ENCODE measurements around the gene MVK.

MVK gene

GRCh38 chr12:109625131-109625559, 51.6 kb downstream of the MVK start:
- Mint-ChIP-seq H3K4me1 (peaks cover 5% of the 10 kb centered on the region), H3K27me3 (peaks cover 74% of the 10 kb centered on the region), H3K4me3 (no peak overlapping the region), H3K9me3 (no peaks in the 10 kb centered on the region), H3K27ac (ENCODE audit: low read depth) (no peak overlapping the region), H3K36me3 (ENCODE audit: insufficient read depth) (peaks cover 2% of the 10 kb centered on the region)
- no peak for DNase-seq (ENCODE audit: low spot score in 2 of 2)
- ATAC-seq (replicated peaks; ENCODE audit: extremely low read depth, poor library complexity, severe bottlenecking) = no peak

- H3K9me3 Mint-ChIP-seq = no peaks in the 10 kb centered on the region
- no peak overlapping the region for H3K27ac Mint-ChIP-seq (ENCODE audit: low read depth)
- peaks cover 5% of the 10 kb centered on the region for H3K4me1 Mint-ChIP-seq
- ATAC-seq (replicated peaks; ENCODE audit: extremely low read depth, poor library complexity, severe bottlenecking) (no peak), DNase-seq (ENCODE audit: low spot score in 2 of 2) (no peak)
- peaks cover 82% of the 10 kb centered on the region for H3K27me3 Mint-ChIP-seq
- H3K36me3 Mint-ChIP-seq (ENCODE audit: insufficient read depth) = peaks cover 2% of the 10 kb centered on the region
- no peak overlapping the region for H3K4me3 Mint-ChIP-seq
These were observed 52.3 kb downstream of the MVK start for GRCh38 chr12:109625749-109626377.

- peaks cover 80% of the 10 kb centered on the region for H3K27me3 Mint-ChIP-seq
- no peaks in the 10 kb centered on the region for H3K9me3 Mint-ChIP-seq
- ATAC-seq (replicated peaks; ENCODE audit: extremely low read depth, poor library complexity, severe bottlenecking) (no peak), DNase-seq (ENCODE audit: low spot score in 2 of 2) (no peak)
- H3K4me3 Mint-ChIP-seq = no peak overlapping the region
- H3K27ac Mint-ChIP-seq (ENCODE audit: low read depth) = no peak overlapping the region
- peaks cover 2% of the 10 kb centered on the region for H3K36me3 Mint-ChIP-seq (ENCODE audit: insufficient read depth)
- peaks cover 5% of the 10 kb centered on the region for H3K4me1 Mint-ChIP-seq
These were observed 53.0 kb downstream of the MVK start for GRCh38 chr12:109626378-109627115.

- Mint-ChIP-seq H3K4me3 (no peak overlapping the region), H3K27me3 (peaks cover 69% of the 10 kb centered on the region), H3K27ac (ENCODE audit: low read depth) (no peak overlapping the region), H3K9me3 (no peaks in the 10 kb centered on the region), H3K36me3 (ENCODE audit: insufficient read depth) (peaks cover 2% of the 10 kb centered on the region), H3K4me1 (no peaks in the 10 kb centered on the region)
- DNase-seq (ENCODE audit: low spot score in 2 of 2) = no peak
- ATAC-seq (replicated peaks; ENCODE audit: extremely low read depth, poor library complexity, severe bottlenecking) = no peak
These were observed 54.0 kb downstream of the MVK start for GRCh38 chr12:109627633-109628032.

GRCh38 chr12:109630107-109630506, 56.5 kb downstream of the MVK start:
- no peak for DNase-seq (ENCODE audit: low spot score in 2 of 2)
- Mint-ChIP-seq H3K36me3 (ENCODE audit: insufficient read depth) (peaks cover 3% of the 10 kb centered on the region), H3K4me3 (no peak overlapping the region), H3K4me1 (no peaks in the 10 kb centered on the region), H3K27ac (ENCODE audit: low read depth) (no peak overlapping the region), H3K9me3 (no peaks in the 10 kb centered on the region), H3K27me3 (peaks cover 55% of the 10 kb centered on the region)
- no peak for ATAC-seq (replicated peaks; ENCODE audit: extremely low read depth, poor library complexity, severe bottlenecking)

- no peak for DNase-seq (ENCODE audit: low spot score in 2 of 2)
- no peaks in the 10 kb centered on the region for H3K4me1 Mint-ChIP-seq
- no peak for ATAC-seq (replicated peaks; ENCODE audit: extremely low read depth, poor library complexity, severe bottlenecking)
- peaks cover 3% of the 10 kb centered on the region for H3K36me3 Mint-ChIP-seq (ENCODE audit: insufficient read depth)
- H3K9me3 Mint-ChIP-seq = no peaks in the 10 kb centered on the region
- H3K27me3 Mint-ChIP-seq = peaks cover 48% of the 10 kb centered on the region
- H3K27ac Mint-ChIP-seq (ENCODE audit: low read depth) = no peak overlapping the region
- H3K4me3 Mint-ChIP-seq = no peak overlapping the region
These were observed 57.2 kb downstream of the MVK start for GRCh38 chr12:109630815-109631214.

- no peak overlapping the region for H3K4me3 Mint-ChIP-seq
- no peaks in the 10 kb centered on the region for H3K9me3 Mint-ChIP-seq
- H3K36me3 Mint-ChIP-seq (ENCODE audit: insufficient read depth) = peaks cover 3% of the 10 kb centered on the region
- DNase-seq (ENCODE audit: low spot score in 2 of 2) (no peak), ATAC-seq (replicated peaks; ENCODE audit: extremely low read depth, poor library complexity, severe bottlenecking) (no peak)
- peaks cover 45% of the 10 kb centered on the region for H3K27me3 Mint-ChIP-seq
- H3K4me1 Mint-ChIP-seq = no peaks in the 10 kb centered on the region
- no peak overlapping the region for H3K27ac Mint-ChIP-seq (ENCODE audit: low read depth)
These were observed 57.7 kb downstream of the MVK start for GRCh38 chr12:109631302-109631701.

GRCh38 chr12:109631751-109632150, 58.2 kb downstream of the MVK start:
- Mint-ChIP-seq H3K27me3 (peaks cover 40% of the 10 kb centered on the region), H3K4me3 (no peak overlapping the region), H3K27ac (ENCODE audit: low read depth) (no peak overlapping the region), H3K36me3 (ENCODE audit: insufficient read depth) (peaks cover 3% of the 10 kb centered on the region), H3K9me3 (no peaks in the 10 kb centered on the region), H3K4me1 (no peaks in the 10 kb centered on the region)
- ATAC-seq (replicated peaks; ENCODE audit: extremely low read depth, poor library complexity, severe bottlenecking) (no peak), DNase-seq (ENCODE audit: low spot score in 2 of 2) (no peak)

GRCh38 chr12:109632342-109632741, 58.7 kb downstream of the MVK start:
- Mint-ChIP-seq H3K4me1 (no peaks in the 10 kb centered on the region), H3K4me3 (no peak overlapping the region), H3K27ac (ENCODE audit: low read depth) (no peak overlapping the region), H3K36me3 (ENCODE audit: insufficient read depth) (peaks cover 3% of the 10 kb centered on the region), H3K9me3 (no peaks in the 10 kb centered on the region), H3K27me3 (peaks cover 35% of the 10 kb centered on the region)
- ATAC-seq (replicated peaks; ENCODE audit: extremely low read depth, poor library complexity, severe bottlenecking) = no peak
- no peak for DNase-seq (ENCODE audit: low spot score in 2 of 2)

GRCh38 chr12:109635717-109636116, 62.1 kb downstream of the MVK start:
- no peak overlapping the region for H3K4me3 Mint-ChIP-seq
- H3K27ac Mint-ChIP-seq (ENCODE audit: low read depth) = no peak overlapping the region
- no peak for ATAC-seq (replicated peaks; ENCODE audit: extremely low read depth, poor library complexity, severe bottlenecking)
- H3K9me3 Mint-ChIP-seq = no peaks in the 10 kb centered on the region
- H3K27me3 Mint-ChIP-seq = peaks cover 2% of the 10 kb centered on the region
- peaks cover 3% of the 10 kb centered on the region for H3K36me3 Mint-ChIP-seq (ENCODE audit: insufficient read depth)
- DNase-seq (ENCODE audit: low spot score in 2 of 2) = no peak
- H3K4me1 Mint-ChIP-seq = no peaks in the 10 kb centered on the region

GRCh38 chr12:109637348-109637747, 63.8 kb downstream of the MVK start:
- Mint-ChIP-seq H3K27me3 (no peaks in the 10 kb centered on the region), H3K36me3 (ENCODE audit: insufficient read depth) (peaks cover 3% of the 10 kb centered on the region), H3K27ac (ENCODE audit: low read depth) (no peak overlapping the region), H3K4me1 (no peaks in the 10 kb centered on the region), H3K9me3 (no peaks in the 10 kb centered on the region), H3K4me3 (no peak overlapping the region)
- ATAC-seq (replicated peaks; ENCODE audit: extremely low read depth, poor library complexity, severe bottlenecking) (no peak), DNase-seq (ENCODE audit: low spot score in 2 of 2) (no peak)

GRCh38 chr12:109637996-109638395, 64.4 kb downstream of the MVK start:
- H3K27me3 Mint-ChIP-seq = no peaks in the 10 kb centered on the region
- no peak for ATAC-seq (replicated peaks; ENCODE audit: extremely low read depth, poor library complexity, severe bottlenecking)

GRCh38 chr12:109638735-109639134, 65.1 kb downstream of the MVK start:
- Mint-ChIP-seq H3K9me3 (no peaks in the 10 kb centered on the region), H3K27me3 (no peaks in the 10 kb centered on the region), H3K4me3 (no peak overlapping the region), H3K27ac (ENCODE audit: low read depth) (no peak overlapping the region), H3K36me3 (ENCODE audit: insufficient read depth) (peaks cover 3% of the 10 kb centered on the region), H3K4me1 (no peaks in the 10 kb centered on the region)
- no peak for DNase-seq (ENCODE audit: low spot score in 2 of 2)
- ATAC-seq (replicated peaks; ENCODE audit: extremely low read depth, poor library complexity, severe bottlenecking) = no peak

More at GRCh38 chr12:109637996-109638395, 64.4 kb downstream of the MVK start:
- no peaks in the 10 kb centered on the region for H3K4me1 Mint-ChIP-seq
- no peaks in the 10 kb centered on the region for H3K9me3 Mint-ChIP-seq
- H3K4me3 Mint-ChIP-seq = no peak overlapping the region
- peaks cover 3% of the 10 kb centered on the region for H3K36me3 Mint-ChIP-seq (ENCODE audit: insufficient read depth)
- DNase-seq (ENCODE audit: low spot score in 2 of 2) = no peak
- H3K27ac Mint-ChIP-seq (ENCODE audit: low read depth) = no peak overlapping the region

Data from central memory CD8-positive, alpha-beta T cell (primary cell).